ENCODE results near the gene CHIA. TPM values are rescaled to one million over a fixed set of nuclear protein-coding genes. Genes with fewer than 3 reads are reported as not detected.

The CHIA gene
- total and polyA plus RNA-seq, 2 of the 4 experiments (the other 2 are of a cell fraction): not detected

- Histone ChIP-seq H3K4me2 (ENCODE audit: low read depth, low read length) (no peak overlapping the region), H3K9ac (ENCODE audit: low read depth, low read length) (no peak overlapping the region), H3K4me1 (ENCODE audit: control insufficient read depth, insufficient read depth, low read length) (no peaks in the 10 kb centered on the region), H4K91ac (ENCODE audit: insufficient read depth, low read depth, low read length) (no peak overlapping the region), H3K14ac (replicated peaks; ENCODE audit: low read depth, low read length) (no peak overlapping the region), H2BK15ac (ENCODE audit: low read depth, low read length) (no peak overlapping the region), H3K9me3 (ENCODE audit: control insufficient read depth, insufficient read depth, low read length) (no peaks in the 10 kb centered on the region), H3K79me1 (ENCODE audit: low read depth in 1 of 2, low read length in 2 of 2) (no peaks in the 10 kb centered on the region), H3K18ac (ENCODE audit: low read depth, low read length) (no peak overlapping the region), H2BK5ac (ENCODE audit: low read depth, low read length, poor library complexity, severe bottlenecking) (no peak overlapping the region), H3K4ac (ENCODE audit: low read depth, low read length) (no peak overlapping the region), H2AK9ac (replicated peaks; ENCODE audit: low read depth, low read length, poor library complexity) (no peak overlapping the region), H3K36me3 (ENCODE audit: control insufficient read depth, insufficient read depth, low read length) (no peaks in the 10 kb centered on the region), H2AK5ac (ENCODE audit: low read depth, low read length) (no peak overlapping the region), H4K20me1 (ENCODE audit: insufficient read depth, low read length) (no peaks in the 10 kb centered on the region), H2AFZ (replicated peaks; ENCODE audit: low read length, poor library complexity) (no peak overlapping the region), H3K56ac (ENCODE audit: extremely low read depth, insufficient read depth, low read length) (no peak overlapping the region), H2BK20ac (ENCODE audit: low read depth, low read length) (no peak overlapping the region), H3K23ac (ENCODE audit: low read depth, low read length) (no peak overlapping the region), H4K8ac (ENCODE audit: low read depth in 2 of 2, low read length in 2 of 2) (no peak overlapping the region), H3K9me1 (ENCODE audit: insufficient read depth, low read length) (no peaks in the 10 kb centered on the region), H3K27ac (ENCODE audit: insufficient read depth, low read length) (no peak overlapping the region), H4K5ac (ENCODE audit: low read depth, low read length) (no peak overlapping the region), H3K27me3 (ENCODE audit: control insufficient read depth, insufficient read depth, low read length) (peaks cover 1% of the 10 kb centered on the region; the same call in 1 of the 2 replicates), H3K4me3 (ENCODE audit: insufficient read depth, low read depth, low read length) (no peak overlapping the region), H2BK120ac (ENCODE audit: low read depth, low read length) (no peak overlapping the region)
- WGBS, 2 experiments (ENCODE audit: extremely low coverage in 2 of 2, insufficient read length in 1 of 2): 50% methylated on average over 2 of the region's 4 CpGs; no CpG with 5 or more reads in 1 of the 2 experiments
- in situ Hi-C loops (cut with MboI; ENCODE audit: low sequenced_read_pairs) (no loop called here), intact Hi-C loops (cut with micrococcal nuclease) (no loop called here), dilution Hi-C loops (cut with HindIII; ENCODE audit: low sequenced_read_pairs, unreplicated experiment) (no loop called here)
- ATAC-seq (ENCODE audit: low read depth) (no peak), DNase-seq (no peak)
- ChIA-PET POLR2A (ENCODE audit: unreplicated experiment) (no interaction called here), CTCF (no interaction called here)
- TF ChIP-seq CEBPB (IDR thresholded peaks at IDR 0.05; ENCODE audit: low read depth, low read length) (no peak), CHD1 (IDR thresholded peaks at IDR 0.05; ENCODE audit: low read depth, low read length) (no peak), MXI1 (IDR thresholded peaks at IDR 0.05; ENCODE audit: borderline replicate concordance, low read depth, low read length) (no peak), BHLHE40 (IDR thresholded peaks at IDR 0.05; ENCODE audit: low read depth, low read length) (no peak), RAD21 (IDR thresholded peaks at IDR 0.05; ENCODE audit: low read length) (no peak), NFE2L2 (IDR thresholded peaks at IDR 0.05; ENCODE audit: low read depth, low read length) (no peak), POLR2A (IDR thresholded peaks at IDR 0.05; ENCODE audit: low read depth, low read length) (no peak), CTCF (conservative IDR thresholded peaks at IDR 0.05; ENCODE audit: low read depth, low read length) (no peak)
- no TSS peak for BruUV-seq (replicated peaks)
Measured at GRCh38 chr1:111279144-111279543, 11.5 kb upstream of the CHIA start.
